NCI-H82 treated with DMSO at 0.1 percent for 48 hours (cell line): ENCODE results near the gene PDE4A.
"Not testable (repeated sequence)": the region's sequence is repeated elsewhere in the genome, so short reads cannot be mapped to it uniquely, and the experiment has no call there.

Experiments used
- DNase-seq: peaks from one replicate; lab custom pipeline; 2025; ENCODE audit not compliant: unreplicated experiment; lab: John Stamatoyannopoulos, UW

Gene PDE4A

GRCh38 chr19:10461047-10461949, 41.0 kb downstream of the PDE4A start:
- peak; percentile 82 for DNase-seq

- not testable (repeated sequence) for DNase-seq
These were observed 41.7 kb downstream of the PDE4A start for GRCh38 chr19:10462042-10462441.

DNA sequence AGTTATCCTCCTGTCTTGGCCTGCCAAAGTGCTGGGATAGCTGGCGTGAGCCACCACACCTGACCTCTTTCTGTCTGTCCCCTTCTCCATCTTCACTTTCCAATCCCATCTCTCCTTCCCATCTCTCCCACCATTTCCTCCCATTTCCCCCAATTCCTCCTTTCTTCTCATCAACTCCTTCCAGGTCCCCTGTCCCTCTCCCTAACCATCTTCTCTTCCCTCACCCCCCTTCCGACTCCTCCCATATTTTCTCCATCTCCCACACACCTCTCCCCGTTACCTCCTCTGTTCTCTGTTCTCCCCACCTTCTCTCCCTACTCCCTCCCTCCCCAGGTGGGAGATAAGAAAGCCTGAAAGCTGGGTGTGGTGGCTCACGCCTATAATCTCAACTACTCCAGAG, 42.2 kb downstream of the PDE4A start:
- no peak for DNase-seq

GRCh38 chr19:10464456-10464855, 44.1 kb downstream of the PDE4A start:
- DNase-seq = no peak

GRCh38 chr19:10467104-10467706, 46.9 kb downstream of the PDE4A start:
- no peak for DNase-seq

DNA sequence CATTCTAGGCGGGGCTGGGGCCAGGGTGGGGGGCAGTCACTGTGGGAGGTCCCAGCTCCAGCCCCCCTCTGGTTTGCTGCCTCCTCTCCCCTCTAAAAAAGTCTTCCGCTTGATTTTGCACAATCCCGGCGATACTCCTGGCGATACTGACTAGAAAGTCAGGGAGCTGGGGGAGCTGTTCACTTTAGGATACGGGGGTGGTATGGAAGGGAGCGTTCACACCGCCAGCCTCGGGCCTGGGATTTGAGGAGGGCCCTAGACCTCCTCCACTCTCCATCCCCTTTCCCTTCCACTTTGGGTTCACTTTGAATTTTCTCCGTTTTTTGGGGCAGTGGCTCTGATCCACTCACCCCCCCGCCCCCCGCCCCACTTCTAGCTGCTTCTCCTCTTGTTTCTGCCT, 47.8 kb downstream of the PDE4A start:
- no peak for DNase-seq

- no peak for DNase-seq
These were observed 51.6 kb downstream of the PDE4A start for GRCh38 chr19:10471909-10472308.

- DNase-seq = no peak
These were observed 52.9 kb downstream of the PDE4A start for GRCh38 chr19:10473192-10473591.

DNA sequence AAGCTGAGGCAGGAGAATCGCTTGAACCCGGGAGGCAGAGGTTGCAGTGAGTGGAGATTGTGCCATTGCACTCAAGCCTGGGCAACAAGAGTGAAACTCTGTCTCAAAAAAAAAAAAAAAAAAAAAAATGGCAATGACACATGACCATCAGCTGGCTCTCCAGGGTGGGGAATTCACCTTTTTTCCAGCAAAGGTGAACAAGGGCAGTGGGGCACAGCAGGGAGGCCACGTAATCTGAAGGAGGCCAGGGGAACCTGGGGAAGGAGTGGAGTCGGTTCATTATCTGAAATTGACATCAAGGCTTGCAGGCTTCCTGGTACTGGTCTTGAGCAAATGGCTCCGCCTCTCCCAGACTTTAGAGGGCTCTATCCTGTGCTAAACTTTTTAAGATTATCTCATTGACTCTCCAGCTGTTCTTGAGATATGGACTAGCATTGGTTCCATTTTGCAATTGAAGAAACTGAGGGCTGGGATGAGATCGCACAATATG, 54.7 kb downstream of the PDE4A start:
- no peak for DNase-seq

DNA sequence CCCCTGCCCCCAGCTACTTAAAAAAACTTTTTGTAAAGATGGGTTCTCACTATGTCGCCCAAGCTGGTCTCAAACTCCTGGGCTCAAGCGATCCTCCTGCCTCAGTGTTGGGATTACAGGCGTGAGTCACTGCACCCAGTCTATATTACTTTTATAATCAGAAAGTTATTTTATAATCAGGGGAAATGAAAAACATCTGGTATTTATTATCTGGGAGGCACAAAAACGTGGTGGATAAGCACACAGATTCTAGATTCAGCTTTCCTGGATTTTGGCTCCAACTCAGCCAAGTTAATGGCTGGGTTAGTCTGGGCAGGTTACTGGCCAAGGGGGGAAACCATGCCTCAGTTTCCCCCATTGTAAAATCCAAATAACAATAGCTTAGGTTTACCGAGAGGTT, 58.1 kb downstream of the PDE4A start:
- no peak for DNase-seq

GRCh38 chr19:10478903-10479384, 58.6 kb downstream of the PDE4A start:
- DNase-seq = peak; percentile 85

DNA sequence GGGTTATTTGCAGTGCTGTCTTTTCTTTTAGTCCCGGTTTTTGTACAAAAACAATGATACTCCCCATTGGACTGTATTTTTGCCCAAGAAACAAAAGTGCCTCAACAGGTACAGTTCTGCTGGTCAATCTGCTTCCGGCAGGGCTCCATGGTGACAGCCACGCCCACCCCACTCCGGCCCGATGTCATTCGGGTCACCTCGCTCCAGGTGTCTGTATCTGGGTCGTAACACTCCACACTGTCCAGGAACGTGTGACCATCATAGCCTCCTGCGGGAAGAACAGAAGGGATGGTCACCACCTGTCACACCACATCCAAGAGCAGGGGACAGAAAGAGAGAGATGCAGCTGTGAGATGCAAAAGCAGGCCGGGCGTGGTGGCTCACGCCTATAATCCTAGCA, 66.2 kb downstream of the PDE4A start:
- DNase-seq = no peak

DNA sequence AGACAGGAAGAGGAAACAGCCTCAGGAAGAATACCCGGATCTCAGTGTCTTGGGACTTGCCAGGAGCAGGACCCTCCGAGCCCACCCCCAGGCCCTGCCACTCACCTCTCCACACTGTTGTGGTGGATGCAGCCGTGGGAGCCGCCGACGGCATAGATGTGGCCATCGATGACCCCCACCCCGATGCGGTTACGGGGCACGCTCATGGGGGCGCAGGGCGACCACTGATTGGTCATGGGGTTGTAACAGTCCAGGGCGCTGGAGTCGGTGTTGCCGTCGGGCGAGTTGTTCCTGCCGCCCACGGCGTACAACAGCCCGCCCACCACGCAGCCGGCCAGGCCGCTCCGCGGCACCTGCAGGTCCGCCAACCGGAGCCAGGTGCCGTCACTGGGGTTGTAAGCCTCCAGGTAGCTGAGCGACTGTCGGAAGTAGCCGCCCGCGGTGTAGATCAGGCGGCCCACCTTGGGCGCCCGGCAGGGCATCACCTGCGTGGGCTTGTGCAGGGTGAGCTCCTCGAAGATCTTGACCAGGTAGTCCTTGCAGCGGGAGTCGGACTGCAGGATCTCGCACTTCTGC, 71.2 kb downstream of the PDE4A start:
- DNase-seq = no peak

DNA sequence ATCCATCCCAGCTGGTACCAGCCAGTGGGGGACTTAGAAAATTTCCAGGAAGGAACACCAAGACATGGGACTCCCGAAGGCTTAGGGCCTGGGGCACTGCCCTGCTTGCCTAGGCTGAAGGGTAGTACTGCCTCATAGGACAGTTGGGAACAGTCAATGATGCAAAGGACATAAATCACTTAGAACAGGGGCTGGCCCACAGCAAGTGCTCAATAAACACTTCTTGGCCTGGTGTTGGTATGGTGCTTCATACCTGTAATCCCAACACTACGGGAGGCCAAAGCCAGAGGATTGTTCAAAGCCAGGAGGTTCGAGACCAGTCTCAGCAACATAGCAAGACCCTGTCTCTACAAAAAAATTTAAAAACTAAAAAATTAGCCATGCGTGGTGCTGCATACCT, 77.0 kb downstream of the PDE4A start:
- no peak for DNase-seq

DNA sequence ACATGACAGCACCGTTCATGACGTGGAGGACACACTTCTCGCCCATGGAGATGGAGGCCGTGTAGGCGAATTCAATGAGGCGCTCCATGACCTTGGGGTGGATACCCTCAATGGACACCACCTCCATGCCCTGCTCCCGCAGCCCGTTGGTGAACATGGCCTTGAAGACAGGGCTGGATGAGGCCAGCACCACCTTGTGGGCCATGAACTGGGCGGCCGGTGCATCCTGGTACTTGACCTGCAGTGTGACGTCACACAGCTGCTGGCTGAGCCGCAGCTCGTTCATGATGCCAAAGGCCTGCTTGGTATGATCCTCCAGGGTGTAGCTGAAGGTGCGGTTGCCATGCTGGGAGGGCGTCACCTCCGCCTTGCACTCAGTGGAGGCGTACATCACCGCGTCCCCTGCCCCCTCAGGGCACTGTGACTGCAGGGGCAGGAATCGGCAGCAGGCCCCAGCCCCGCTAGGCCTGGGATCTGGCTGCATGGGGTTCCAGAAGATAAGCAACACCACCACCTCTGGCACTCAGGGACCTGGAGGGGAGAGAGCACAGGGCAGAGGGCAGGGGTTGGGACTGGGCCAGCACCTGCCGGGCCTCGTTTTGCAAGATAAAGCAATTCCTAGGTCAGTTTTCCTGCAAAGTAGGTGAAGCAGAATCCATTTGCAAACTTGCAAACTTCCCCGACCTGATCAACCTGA, 79.4 kb downstream of the PDE4A start:
- DNase-seq = no peak

DNA sequence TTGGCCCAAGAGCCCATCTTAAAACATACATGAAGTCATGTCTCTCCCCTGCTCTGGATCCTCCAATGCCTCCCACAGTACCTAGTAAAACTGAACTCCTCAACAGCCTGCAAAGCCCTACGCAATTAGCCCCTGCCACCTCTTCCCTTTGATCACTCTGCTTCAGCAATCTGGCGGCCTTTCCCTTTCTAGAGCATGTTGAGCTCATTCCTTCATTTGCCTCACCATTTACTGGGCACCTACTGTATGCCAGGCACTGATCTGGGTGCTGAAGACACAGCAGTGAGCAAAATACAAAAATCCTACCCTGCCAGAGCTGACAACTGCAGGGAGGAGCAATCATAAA, 79.9 kb downstream of the PDE4A start:
- no peak for DNase-seq

DNA sequence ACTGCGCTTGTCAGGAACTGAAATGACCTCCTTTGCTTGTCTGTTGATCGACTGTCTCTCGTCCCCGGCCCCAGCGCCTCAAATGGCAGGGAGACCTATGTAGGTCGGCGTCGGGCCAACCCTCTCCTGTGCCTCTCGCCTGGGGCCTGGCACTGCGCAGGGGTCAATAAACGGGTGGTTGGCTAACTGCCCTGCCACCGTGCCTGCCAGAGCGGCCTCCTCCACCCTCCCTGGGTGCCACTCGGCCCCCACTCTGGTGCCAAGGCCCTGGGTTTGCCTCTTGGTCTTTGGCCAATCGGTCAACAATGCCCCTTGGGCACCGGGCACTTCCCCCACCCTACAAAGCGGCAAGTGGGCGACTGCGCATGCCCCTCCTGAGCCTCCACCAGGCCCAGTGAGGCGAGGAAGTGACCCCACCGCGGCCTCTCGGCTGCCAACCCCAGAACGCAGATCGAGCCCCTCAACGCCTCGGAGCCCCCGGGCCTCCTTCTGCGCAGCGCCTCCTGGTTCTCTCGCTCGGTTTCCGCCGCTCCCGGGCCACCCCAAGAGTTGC, 81.7 kb downstream of the PDE4A start:
- DNase-seq = no peak

DNA sequence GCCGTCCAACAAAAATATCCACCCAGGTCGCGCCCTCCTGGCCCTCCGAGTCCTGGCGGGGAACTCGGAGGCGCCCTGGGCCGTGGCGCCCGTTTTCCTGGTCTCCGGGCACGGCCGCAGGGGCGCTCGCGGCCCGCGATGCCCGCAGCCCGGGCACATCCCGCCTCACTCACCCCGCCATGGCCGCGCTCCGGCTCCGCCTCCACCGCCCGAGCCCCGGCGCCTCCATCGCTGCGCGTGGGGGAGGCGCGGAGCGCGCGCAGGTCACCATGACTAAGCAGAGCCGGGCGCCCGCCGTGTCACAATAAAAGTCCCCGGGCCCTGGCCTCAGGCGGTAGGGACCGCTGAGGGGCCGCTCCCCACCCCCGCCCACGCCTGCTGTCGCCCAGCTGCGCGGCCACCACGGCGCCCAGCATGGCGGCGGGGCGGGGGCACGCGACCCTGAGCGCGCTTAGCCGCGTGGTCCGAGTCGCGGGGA, 82.2 kb downstream of the PDE4A start:
- peak; percentile 50 for DNase-seq

- DNase-seq = no peak
These were observed 82.9 kb downstream of the PDE4A start, which contains the start of gene KEAP1 for GRCh38 chr19:10503002-10503789. TSS of gene KEAP1 (minus strand) at chr19:10503356. CDS start at chr19:10500033, 3,323 bp downstream.
